HG03520 (cell line): ENCODE results near the gene IFIH1.
A peak's percentile ranks its signal among the peaks of the same experiment; 100 is the strongest.

Experiments
- ATAC-seq: cut with Tn5 transposase; IDR thresholded peaks from one replicate; pipeline ENCODE4 v1.9.1; 2021; ENCODE audit warnings: mild to moderate bottlenecking, moderate library complexity; ENCODE audit not compliant: unreplicated experiment

IFIH1 gene

DNA sequence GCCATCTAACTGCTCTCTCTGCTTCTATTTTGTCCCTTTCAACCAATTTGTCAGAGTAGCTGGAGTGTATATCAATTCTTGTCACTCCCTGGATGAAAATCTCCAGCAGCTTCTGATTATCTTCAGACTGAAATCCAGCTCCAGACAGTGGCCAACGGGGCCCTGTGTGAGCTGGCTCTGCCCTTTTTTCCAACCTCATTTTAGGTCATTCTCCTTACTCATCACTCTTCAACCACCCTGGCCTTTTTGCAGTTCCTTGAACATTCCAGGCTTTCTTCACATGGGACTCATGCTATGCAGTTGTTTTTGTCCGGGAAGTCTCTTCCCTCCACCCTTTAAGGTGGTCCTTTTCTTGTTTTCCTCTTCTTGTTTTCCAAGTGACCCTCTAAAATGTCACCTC is 59.8 kb downstream of the IFIH1 start:
- no peak for ATAC-seq

DNA sequence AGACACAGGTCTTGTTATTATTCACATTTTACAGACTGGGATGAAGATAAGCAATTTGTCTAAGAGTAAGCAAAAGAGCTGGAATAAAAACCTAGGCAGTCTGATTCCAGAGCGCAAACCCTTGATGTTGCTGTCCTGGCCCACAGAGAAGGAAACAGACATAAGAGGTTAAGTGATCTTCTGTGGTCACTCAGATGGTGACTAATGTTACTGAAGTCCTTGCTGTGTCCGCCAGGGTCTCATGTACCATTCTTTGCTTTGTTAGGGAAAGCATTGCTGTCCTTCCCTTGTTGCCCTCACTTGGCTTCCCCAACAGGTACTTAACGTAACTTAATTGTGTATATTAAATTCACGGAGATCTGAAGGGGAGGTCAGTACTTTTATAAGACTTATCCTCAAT is 60.3 kb downstream of the IFIH1 start:
- no peak for ATAC-seq

DNA sequence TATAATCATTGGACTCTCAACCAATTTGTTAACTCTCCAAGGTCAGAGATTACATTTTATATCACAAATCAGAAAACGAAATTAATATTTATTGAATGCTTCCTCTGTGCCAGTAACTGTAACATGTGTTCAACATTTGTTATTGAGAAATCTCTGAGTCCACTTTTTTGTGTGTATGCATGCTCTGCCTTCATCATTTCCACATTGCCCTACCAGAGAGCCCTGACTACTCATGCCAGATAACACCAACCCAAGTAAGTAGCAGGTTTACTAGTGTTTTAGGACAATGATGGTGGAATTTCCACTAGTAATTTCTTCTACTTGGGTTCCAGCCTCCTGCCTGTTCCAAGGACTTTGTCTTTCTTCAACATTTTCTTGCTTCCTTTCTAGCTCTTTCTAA is 61.1 kb downstream of the IFIH1 start:
- ATAC-seq = no peak

DNA sequence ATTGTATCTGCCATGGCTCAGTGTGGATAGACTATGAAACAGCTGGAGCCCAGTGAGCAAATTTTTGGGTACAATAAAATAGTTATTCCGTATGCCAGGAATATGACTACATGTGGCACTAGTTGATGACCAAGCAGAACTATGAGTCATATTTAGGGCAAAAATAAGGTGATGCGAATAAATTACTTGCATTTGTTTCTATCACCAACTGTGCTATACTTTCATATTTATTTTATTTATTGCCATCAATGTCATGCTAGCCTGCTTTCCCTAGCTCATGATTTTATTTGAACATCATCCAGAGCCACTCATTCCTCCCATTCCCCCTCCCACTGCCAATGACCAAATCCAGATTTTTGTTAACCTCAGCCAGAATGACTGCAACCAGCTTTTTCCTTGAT is 61.9 kb downstream of the IFIH1 start:
- ATAC-seq = no peak

DNA sequence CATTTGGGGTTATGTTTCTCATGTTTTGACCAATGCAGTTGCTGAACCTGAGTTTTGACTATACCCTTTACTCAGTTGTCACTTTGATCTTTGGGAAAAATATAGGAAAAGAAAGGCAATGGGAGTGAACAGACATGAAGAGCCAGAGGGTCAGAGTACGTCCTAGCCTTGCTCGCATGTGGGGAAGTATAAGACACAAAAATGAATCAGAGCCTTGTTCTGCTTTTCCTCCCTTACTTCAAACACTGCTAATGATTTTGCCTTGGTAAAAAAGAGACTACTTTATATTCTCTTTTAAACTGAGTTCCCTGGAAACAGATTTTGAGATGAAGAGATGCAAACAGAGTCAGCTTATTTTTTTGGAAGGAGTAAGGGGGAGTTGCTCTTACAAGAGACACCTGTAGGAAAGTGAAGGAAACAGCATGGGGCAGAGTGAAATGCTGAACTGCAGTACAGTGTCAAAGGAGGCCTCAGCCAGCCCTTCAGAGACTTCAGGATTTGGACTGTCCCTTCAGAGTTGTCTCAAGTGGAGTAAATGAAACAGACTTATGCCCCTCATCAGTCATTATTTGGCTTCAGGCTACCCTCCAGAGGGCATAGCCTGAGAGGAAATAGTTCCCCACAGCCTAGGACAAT is 64.1 kb downstream of the IFIH1 start:
- no peak for ATAC-seq

DNA sequence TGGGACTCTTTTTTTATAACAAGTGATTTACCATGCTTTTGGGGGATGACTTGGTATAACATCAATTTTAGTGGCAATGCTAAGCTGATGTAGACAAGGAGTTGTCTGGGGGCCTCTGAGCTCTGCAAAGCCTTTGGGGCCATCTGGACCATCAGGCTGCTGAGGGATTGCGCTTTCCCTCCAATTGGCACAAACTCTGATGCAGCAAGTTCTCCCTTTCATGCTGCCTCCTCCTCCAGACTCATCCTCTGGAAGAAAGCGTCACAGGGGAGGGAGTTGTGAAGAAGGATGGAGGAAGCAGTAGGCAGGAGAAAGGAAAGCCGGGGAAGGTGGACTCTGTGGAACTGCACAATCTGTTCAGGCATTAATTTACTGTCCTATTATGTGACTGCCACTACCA is 65.0 kb downstream of the IFIH1 start:
- ATAC-seq = no peak

DNA sequence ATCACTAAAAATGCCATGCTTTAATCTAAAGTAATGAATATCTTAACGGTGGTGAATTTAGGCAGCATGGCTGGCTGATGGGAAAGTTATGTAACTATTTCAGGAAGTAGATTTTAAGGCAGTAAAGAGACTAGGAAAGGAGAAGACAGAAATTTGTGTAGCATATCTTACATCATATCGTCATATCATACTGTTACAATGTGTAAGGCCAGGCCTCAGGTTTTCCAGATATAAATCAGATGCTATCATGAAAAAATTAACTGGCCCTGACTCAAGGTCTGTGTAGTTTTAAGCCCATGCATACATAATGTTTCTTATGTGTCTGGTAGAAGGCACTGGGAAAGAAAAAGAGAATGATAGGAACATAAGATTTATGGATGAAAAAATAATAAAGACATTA is 66.3 kb downstream of the IFIH1 start:
- ATAC-seq = no peak

DNA sequence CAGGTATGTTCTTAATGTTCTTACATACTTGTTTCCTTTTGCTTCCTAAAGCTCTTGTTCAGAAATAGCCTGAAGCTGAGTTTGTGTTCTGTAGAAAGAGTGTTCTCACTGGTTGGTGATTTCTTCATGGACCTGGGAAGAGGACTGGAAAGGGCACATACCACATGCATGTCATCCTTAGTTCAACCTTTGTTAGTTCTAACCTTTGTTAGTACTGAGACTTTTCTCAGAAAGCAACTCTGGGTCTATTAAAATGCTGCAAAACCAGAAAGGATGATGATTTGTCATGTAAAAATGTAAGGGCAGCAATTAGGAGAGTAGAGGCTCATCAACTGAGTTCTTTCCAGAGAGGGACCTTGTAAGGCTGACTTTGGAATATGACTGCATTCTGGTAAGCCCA is 72.7 kb downstream of the IFIH1 start:
- no peak for ATAC-seq

DNA sequence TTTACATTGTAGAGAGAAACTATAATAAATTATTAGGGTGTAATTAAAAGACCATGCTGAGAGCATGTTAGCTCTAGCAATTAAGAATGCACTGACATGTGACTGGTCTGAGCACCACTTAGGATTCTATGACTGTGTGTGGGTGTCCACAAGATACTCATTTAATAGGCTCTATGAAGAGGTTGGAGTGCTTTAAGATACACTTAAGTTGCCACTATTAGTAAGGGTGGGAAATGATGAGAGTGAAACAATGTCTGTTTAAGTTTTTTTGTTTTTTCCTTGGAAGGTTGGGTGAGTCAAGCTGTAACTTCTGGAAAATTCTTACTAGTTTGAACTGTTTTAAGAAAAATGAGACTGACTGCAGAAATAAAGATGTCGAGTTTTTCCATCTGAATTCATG is 73.4 kb downstream of the IFIH1 start:
- no peak for ATAC-seq

DNA sequence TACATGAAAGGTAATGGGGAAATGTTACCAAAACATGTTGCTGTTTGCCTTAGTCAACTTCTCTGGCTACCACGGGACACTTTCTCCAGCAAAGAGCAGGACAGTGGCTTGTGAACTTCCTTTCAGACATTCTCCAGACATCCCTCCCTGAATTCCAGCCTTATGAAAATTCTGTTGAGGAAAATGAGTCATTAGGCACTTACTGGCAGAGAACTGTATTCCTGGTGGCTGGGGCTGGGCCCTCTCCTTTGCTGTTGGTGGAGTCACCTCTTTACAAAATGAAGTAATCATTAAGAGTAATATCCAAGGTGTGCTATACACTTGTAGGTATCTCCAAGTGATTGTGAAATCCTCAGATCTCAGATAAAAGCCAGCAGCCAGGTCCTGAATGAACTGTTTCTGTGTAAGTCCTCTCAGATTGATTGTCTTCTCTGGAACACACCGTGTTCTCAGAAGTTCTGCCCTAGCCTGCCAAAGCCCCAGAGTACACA is 73.9 kb downstream of the IFIH1 start:
- no peak for ATAC-seq

DNA sequence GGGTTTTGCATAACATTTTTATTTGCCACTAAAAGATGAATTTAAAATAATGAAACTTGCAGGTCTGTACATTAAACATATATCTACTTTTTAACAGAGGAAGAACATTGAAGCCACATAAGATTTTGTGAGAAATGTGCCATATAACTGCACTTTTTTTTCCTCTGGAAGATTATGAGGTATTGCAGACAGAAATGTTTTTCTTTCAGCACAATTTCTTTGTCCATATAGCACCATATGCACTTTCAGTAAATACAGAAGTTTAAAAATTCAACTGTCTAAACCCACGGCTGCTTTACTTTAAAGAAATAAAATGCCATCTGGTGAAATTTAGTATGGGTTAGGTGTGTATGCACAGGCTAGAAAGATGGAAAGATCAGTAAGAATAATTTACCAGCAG is 74.8 kb downstream of the IFIH1 start:
- ATAC-seq = no peak

DNA sequence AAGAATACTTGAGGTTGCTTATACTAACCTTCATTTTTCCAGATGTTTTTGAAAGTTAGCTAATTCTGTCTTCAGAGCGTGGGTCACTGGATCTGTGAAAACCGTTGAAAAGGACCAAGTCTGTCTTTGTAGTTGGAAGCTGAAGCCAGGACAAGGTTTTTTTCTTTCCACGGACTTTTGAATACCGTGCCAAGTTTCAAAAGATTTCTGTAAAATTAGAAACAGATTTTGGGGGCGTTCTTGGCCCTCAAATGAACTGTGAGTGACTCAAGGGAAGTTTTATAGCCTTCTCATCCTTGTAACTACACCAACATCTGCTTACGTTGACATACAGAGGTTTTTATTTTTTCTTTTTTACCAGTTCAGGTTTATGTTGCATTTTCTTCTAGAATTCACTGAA is 75.2 kb downstream of the IFIH1 start, which contains the start of gene FAP:
Gene FAP, minus strand, starts transcription at position 152 of the 400 bp plus-strand sequence. Its CDS starts 118 bp downstream, at position 34.
- no peak for ATAC-seq

DNA sequence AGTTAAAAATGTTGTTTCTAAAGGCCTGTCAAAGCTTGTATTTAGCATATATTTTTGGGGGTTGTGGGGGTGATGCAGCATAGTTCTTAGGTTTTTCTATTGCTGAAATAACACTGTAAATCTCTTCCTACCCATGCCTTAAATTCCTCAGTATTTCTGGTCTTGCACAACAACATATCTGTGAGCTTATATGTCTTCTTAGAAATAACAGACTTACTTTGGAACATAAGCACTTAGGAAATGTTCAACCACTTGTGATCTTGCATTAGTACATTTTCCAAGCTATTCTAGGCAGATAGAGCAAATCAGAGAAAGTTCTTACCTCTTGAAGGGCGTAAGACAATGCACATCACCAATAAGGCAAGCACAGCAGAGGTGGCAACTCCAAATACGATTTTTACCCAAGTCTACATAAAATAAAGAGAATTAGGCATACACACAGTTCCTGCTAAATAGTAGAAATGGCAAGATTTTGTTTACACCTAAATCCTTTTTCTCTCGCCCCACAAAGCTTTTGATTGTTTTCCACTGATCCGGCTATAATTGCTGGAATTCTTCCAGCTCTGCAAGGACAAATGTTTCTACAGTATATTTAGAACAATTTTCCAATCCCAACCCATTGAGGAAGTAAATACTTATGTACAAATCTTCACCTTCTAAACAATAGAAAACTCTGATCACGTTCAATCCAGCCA is 75.8 kb downstream of the IFIH1 start:
- no peak for ATAC-seq

DNA sequence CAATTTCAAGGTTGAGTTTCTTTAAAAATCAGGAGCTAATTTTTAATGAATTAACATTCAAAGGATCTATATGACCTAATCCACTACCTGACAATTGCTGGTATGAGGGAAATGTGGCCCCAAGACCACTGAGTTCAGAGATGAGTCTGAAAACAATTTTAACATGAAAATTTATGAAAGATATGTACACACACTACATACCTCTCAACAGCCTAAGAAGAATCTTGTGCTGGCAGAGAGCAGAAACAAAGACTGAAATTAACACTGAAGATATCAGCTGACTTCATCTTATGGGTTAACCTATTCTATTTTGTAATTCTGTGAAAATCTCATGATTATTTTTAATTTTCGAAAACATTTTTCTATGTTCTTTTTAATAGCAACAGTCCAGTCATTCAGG is 76.9 kb downstream of the IFIH1 start:
- no peak for ATAC-seq

DNA sequence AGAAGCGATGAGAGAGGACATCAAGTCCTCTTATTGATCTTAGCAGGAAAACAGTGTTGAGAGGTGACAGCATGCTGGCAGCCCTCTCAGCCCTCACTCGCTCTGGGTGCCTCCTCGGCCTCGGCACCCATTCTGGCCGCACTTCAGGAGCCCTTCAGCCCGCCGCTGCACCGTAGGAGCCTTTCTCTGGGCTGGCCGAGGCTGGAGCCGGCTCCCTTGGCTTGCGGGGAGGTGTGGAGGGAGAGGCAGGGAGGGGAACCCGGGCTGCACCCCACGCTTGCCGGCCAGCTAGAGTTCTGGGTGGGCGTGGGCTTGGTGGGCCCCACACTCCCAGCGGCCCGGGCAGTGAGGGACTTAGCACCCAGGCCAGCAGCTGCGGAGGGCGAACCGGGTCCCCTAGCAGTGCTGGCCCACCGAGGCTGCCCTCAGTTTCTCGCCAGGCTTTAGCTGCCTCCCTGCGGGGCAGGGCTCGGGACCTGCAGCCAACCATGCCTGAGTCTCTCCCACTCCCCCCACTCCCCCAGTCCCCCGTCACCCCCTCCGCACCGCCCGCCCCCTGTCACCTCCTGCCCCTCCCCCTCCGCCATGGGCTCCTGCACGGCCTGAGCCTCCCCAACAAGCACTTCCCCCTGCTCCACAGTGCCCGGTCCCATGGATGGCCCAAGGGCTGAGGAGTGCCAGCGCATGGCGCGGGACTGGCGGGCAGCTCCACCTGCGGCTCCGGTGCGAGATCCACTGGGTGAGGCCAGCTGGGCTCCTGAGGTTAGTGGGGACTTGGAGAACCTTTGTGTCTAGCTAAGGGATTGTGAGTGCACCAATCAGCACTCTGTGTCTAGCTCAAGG is 83.6 kb downstream of the IFIH1 start:
- no peak for ATAC-seq

DNA sequence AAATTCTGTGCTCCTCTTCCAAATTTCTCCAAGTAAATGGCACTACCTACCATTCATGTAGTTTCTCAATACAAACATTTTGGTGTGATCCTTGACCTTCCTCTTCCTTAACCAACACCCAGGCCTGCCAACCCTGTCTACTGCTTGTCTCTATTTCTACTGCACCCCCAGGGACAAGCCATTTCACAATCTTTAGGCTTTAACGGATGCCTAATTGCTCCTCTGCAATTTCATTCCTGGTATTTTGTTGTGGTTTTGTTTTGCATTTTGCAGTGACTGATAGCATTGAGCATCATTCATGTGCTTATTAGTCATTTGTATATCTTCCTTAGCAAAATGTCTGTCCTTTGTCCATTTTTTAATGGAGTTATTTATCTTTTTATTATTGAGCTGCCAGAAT is 85.3 kb downstream of the IFIH1 start:
- ATAC-seq = no peak

DNA sequence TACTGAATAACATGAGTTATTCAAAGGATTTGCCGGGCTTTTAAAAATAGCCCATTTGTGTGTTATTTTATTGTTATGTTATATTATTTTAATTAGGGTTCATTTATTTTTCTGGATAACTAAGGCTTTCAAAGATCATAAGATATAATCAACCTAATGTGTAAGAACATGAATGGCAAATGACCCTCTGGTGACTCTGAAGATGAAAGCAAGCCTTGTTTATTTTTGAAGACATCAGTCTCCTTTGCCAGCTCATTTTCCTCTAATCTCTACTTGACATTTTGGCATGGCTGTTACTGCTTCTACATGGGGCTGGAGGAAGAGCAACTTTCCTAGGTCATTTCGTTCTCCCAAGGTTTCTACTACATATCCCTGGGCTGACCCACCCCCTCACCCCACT is 85.8 kb downstream of the IFIH1 start:
- ATAC-seq = no peak

DNA sequence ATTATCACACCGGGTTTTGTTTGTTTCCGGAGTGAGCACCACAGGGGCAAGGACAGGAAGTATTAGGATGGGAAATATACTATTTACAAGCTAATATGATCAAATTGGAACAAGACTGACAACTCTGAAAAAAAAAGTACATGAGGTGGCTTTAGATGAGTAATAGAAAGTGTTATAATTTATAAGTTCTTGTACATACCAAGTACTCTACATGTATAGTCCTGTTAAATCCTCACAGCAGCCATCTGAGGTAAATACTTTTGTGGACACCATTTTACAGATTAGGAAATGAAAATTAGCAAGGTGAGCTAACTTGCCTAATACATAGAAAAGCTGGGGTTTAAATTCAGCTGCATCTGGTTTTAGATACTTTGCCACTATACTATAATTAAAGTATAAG is 86.5 kb downstream of the IFIH1 start:
- ATAC-seq = no peak

DNA sequence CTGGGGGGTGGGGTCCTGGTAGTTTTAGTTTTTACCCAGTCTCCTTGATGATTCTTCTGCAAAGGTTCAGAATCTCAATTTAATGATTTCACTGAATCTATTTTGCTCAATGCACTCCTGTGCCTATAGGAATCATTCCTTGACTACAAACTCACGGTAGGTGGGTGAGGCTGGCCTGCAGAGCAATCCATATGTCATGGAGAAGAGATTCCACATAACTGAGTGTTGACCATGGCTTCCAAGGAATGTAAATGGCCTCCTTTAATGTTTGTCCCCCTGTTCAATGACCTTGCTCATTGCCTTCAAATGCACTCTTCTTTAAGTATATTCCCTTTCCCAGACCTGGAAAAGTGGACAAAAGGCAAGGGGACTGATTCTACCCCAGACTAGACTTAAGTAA is 87.7 kb downstream of the IFIH1 start:
- ATAC-seq = no peak

DNA sequence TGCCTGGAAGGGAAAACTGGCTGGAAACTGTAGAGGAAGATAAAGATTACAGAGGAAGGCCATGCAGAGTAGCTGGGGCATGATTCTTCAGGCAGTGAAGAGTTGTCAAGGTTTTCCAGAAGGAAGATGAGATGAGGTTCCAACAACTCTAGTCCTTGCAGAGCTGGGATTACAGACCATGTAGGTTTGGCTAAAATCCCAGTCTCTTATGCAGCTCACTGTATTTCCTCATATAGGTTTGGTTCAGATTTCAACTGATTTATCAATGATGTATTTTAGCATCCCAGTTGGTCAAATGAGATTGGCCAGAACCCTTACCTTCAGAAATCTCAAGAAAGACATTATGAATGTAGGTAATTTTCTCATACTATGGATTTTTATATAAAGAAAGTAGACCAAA is 91.6 kb downstream of the IFIH1 start:
- ATAC-seq = no peak

DNA sequence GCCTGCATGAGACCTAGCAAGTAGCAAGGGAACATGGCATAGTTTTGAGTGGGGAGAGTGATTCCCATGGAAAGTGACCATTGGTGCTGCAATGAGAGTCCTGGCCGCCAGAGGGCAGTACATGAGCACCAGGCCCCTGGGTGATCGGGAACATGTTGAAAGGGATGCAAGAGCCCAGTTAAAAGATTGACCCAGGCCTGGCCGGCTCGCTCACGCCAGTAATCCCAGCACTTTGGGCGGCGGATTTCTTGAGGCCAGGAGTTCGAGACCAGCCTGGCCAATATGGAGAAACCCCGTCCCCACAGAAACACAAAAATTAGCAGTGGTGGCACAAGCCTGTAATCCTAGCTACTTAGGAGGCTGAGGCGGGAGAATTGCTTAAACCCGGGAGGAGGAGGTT is 97.4 kb downstream of the IFIH1 start:
- ATAC-seq = peak; percentile 91

DNA sequence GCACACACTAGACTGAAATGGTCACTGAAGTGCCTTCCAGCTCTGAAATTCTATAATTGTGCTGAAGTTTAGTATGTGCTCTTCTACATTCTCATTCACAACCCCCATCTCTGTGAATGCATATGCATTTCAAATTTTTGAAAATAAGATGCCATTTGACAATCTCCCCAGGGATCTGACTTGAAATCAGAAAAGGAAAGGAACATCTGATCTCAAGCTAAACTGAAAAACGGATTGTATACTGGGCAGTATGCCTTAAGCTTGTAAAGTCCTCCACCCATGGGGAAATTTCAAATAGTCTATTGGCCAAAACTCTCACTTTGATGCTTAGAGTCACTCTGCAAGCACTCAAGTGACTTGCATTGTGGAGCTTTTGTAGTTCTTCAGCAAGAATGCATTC is 98.1 kb downstream of the IFIH1 start:
- ATAC-seq = no peak
